Gastroesophageal sphincter (tissue), 3 donors: Measurements from ENCODE around the gene SLC39A5.

Experiments used
- CTCF ChIP-seq, 4 experiments: fragments of 200-600 bp in 2 of 4; fragments of 450-650 bp in 2 of 4; sonication (generic) in 1 of 4; IDR thresholded peaks; one replicate each; pipeline ENCODE4 v1.5.1; 2017 to 2019; ENCODE audit warnings: antibody characterized with exemption in 4 of 4, mild to moderate bottlenecking in 2 of 4, moderate library complexity in 2 of 4
- EP300 ChIP-seq: sonication (generic); formaldehyde crosslinking; IDR thresholded peaks from one replicate; pipeline ENCODE4 v1.6.1; 2017; ENCODE audit warnings: antibody characterized with exemption, mild to moderate bottlenecking

GRCh38 chr12:56243731-56244181, 13.9 kb downstream of the SLC39A5 start:
- TF ChIP-seq CTCF (IDR thresholded peaks at IDR 0.05) (no peak), EP300 (no peak)
